Neural cell (in vitro differentiated cells): Measurements from ENCODE around the gene CD48.

ENCODE experiments used
- EP300 ChIP-seq: fragments of 450-650 bp; conservative IDR thresholded peaks from 2 replicates; pipeline ENCODE4 v1.6.1; 2014; ENCODE audit warnings: antibody characterized with exemption, mild to moderate bottlenecking, moderate library complexity; ENCODE audit not compliant: poor library complexity, severe bottlenecking
- EZH2 ChIP-seq: fragments of 200-600, 300-800 bp; shearing (Covaris generic), sonication (generic); IDR thresholded peaks from 2 replicates; pipeline ENCODE4 v1.6.1; 2014; ENCODE audit warnings: antibody characterized with exemption, low read length, borderline replicate concordance, mild to moderate bottlenecking; ENCODE audit not compliant: insufficient read depth, poor library complexity, severe bottlenecking
- MXI1 ChIP-seq: fragments of 450-650 bp; conservative IDR thresholded peaks from 2 replicates; pipeline ENCODE4 v1.6.1; 2014; ENCODE audit warnings: antibody characterized with exemption, mild to moderate bottlenecking; ENCODE audit not compliant: poor library complexity, severe bottlenecking
- POLR2AphosphoS5 ChIP-seq: IDR thresholded peaks from 2 replicates; pipeline ENCODE4 v1.6.1; 2012
- RAD21 ChIP-seq: fragments of 450-650 bp; conservative IDR thresholded peaks from 2 replicates; pipeline ENCODE4 v1.6.1; 2014; ENCODE audit warnings: antibody characterized with exemption, mild to moderate bottlenecking, moderate library complexity
- REST ChIP-seq: IDR thresholded peaks from 2 replicates; pipeline ENCODE4 v1.6.1; 2012; ENCODE audit warnings: borderline replicate concordance
- SMC3 ChIP-seq: fragments of 450-650 bp; conservative IDR thresholded peaks from 2 replicates; pipeline ENCODE4 v1.6.1; 2014; ENCODE audit warnings: antibody characterized with exemption, mild to moderate bottlenecking, moderate library complexity; ENCODE audit not compliant: poor library complexity
- TAF1 ChIP-seq: IDR thresholded peaks from 2 replicates; pipeline ENCODE4 v1.6.1; 2012; ENCODE audit warnings: low read depth
- TF ChIP-seq, protein P1 (sequence below): fragments of 450-650 bp; IDR thresholded peaks from 2 replicates; pipeline ENCODE4 v1.5.1; 2014; ENCODE audit warnings: antibody characterized with exemption, mild to moderate bottlenecking, moderate library complexity; ENCODE audit not compliant: poor library complexity, severe bottlenecking

DNA sequence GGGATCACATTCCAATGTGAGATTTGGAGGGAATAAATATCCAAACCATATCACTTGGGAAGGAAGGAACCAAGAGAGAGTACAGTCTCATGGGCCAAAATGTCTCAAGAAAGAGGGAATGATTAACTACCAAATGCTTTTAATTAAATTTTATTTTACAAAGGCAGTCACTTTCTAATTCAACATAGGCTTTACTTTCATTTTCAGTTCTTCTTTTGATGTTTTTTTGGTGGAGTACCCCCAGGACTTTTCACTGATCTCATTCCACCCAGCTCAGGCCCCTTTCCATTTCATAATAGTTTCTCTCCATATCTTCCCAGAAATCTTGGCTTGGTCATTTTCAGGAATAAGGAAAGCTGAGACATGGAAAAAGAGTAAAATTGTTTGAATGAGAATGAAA, 22.3 kb upstream of the CD48 start:
- TF ChIP-seq, protein P1, sequence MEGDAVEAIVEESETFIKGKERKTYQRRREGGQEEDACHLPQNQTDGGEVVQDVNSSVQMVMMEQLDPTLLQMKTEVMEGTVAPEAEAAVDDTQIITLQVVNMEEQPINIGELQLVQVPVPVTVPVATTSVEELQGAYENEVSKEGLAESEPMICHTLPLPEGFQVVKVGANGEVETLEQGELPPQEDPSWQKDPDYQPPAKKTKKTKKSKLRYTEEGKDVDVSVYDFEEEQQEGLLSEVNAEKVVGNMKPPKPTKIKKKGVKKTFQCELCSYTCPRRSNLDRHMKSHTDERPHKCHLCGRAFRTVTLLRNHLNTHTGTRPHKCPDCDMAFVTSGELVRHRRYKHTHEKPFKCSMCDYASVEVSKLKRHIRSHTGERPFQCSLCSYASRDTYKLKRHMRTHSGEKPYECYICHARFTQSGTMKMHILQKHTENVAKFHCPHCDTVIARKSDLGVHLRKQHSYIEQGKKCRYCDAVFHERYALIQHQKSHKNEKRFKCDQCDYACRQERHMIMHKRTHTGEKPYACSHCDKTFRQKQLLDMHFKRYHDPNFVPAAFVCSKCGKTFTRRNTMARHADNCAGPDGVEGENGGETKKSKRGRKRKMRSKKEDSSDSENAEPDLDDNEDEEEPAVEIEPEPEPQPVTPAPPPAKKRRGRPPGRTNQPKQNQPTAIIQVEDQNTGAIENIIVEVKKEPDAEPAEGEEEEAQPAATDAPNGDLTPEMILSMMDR: no peak
- no peak for TF ChIP-seq EZH2
- TF ChIP-seq TAF1: no peak
- no peak for TF ChIP-seq POLR2AphosphoS5
- TF ChIP-seq MXI1: no peak
- no peak for TF ChIP-seq EP300
- no peak for TF ChIP-seq RAD21
- TF ChIP-seq SMC3: no peak
- TF ChIP-seq REST: no peak
